Upper lobe of left lung (tissue), 6 donors: ENCODE measurements around the gene ACACA. TPM values are rescaled to one million over a fixed set of nuclear protein-coding genes. Genes with fewer than 3 reads are reported as not detected.
A peak's percentile ranks its signal among the peaks of the same experiment; 100 is the strongest.

Experiments
- ATAC-seq, 2 donors: fragments of 200-7000 bp; cut with Tn5 transposase; one replicate each; pipeline ENCODE4 v1.9.1; 2022; ENCODE audit warnings: mild to moderate bottlenecking in 2 of 2, moderate library complexity in 2 of 2; ENCODE audit not compliant: low FRiP score in 2 of 2
- DNase-seq, 2 donors: peaks; one replicate each; pipeline ENCODE4 v3.0.0-alpha.2; 2019 to 2020
- H3K27ac ChIP-seq, 4 donors: fragments of 200-600 bp; sonication (generic); one replicate each; pipeline ENCODE4 v1.5.1; 2016 to 2019
- H3K27me3 ChIP-seq, 4 donors: fragments of 200-600 bp; sonication (generic); one replicate each; pipeline ENCODE4 v1.5.1; 2017 to 2019
- H3K36me3 ChIP-seq, 4 donors: fragments of 200-600 bp; sonication (generic); one replicate each; pipeline ENCODE4 v1.5.1; 2016 to 2019
- H3K4me1 ChIP-seq, 4 donors: fragments of 200-600 bp; sonication (generic); one replicate each; pipeline ENCODE4 v1.5.1; 2018 to 2019
- H3K4me3 ChIP-seq, 4 donors: fragments of 200-600 bp; sonication (generic); one replicate each; pipeline ENCODE4 v1.5.1; 2017 to 2019; ENCODE audit warnings: mild to moderate bottlenecking in 2 of 4, moderate library complexity in 1 of 4
- H3K9me3 ChIP-seq, 4 donors: fragments of 200-600 bp; sonication (generic); one replicate each; pipeline ENCODE4 v1.5.1; 2018 to 2019
- CTCF ChIP-seq, 6 experiments: fragments of 450-650 bp in 4 of 6; fragments of 200-600 bp in 2 of 6; sonication (generic) in 2 of 6; IDR thresholded peaks; one replicate each; pipeline ENCODE4 v1.5.1; 2016 to 2019; ENCODE audit warnings: antibody characterized with exemption in 6 of 6
- EP300 ChIP-seq, 4 donors: sonication (generic); formaldehyde crosslinking; IDR thresholded peaks; one replicate each; pipeline ENCODE4 v1.5.1; 2017; ENCODE audit warnings: antibody characterized with exemption in 4 of 4, control low read depth in 2 of 4
- POLR2A ChIP-seq, 4 donors: fragments of 450-650 bp; IDR thresholded peaks; one replicate each; pipeline ENCODE4 v1.5.1; 2016 to 2017; ENCODE audit warnings: antibody characterized with exemption in 4 of 4, mild to moderate bottlenecking in 2 of 4
- POLR2AphosphoS5 ChIP-seq, 2 donors: sonication (generic); formaldehyde crosslinking; IDR thresholded peaks; one replicate each; pipeline ENCODE4 v1.5.1; 2017; ENCODE audit warnings: antibody characterized with exemption in 2 of 2
- WGBS, 2 donors: methylation state at CpG; one replicate each; pipeline ENCODE4 v1.1.5; 2017 to 2018; 5-methylcytosine and 5-hydroxymethylcytosine counted together
- total RNA-seq, 6 donors: library from RNA; depleted of rRNA in 4 of 6; stranded (reverse); fragments of >200 nt in 4 of 6; gene quantifications; one replicate each; pipeline versions ENCODE4 v1.1.0 to v1.2.1, GENCODE V29; 2016 to 2021
- donor health status: DM: no; HTN: no; CAD: no; lungs with moderate emphysema.
- donor health status: DM: no; HTN: yes; CAD: no; lungs with severe emphysema.

The ACACA gene
- total RNA-seq, 6 donors from 2014 or later: 55.7 to 129 (median 91.9) TPM

- Histone ChIP-seq H3K27ac (no peak overlapping the region), H3K4me3 (no peak overlapping the region), H3K27me3 (no peaks in the 10 kb centered on the region), H3K9me3 (no peaks in the 10 kb centered on the region), H3K36me3 (peaks cover 15 to 40% (median 37%) of the 10 kb centered on the region in 4 donors), H3K4me1 (no peaks in the 10 kb centered on the region)
- WGBS, 2 donors: 75 to 85% methylated on average over 4 of the region's 4 CpGs
- no peak for ATAC-seq
- no peak for DNase-seq
- TF ChIP-seq POLR2A (IDR thresholded peaks at IDR 0.05): no peak
- no peak for TF ChIP-seq POLR2AphosphoS5 (IDR thresholded peaks at IDR 0.05)
- TF ChIP-seq EP300 (IDR thresholded peaks at IDR 0.05): no peak
- no peak for TF ChIP-seq CTCF (IDR thresholded peaks at IDR 0.05)
These were observed 306.4 kb downstream of the ACACA start for GRCh38 chr17:37100231-37100630.

- peak in 1 of 2 donors; percentile 10 for DNase-seq
- Histone ChIP-seq H3K27ac (no peak overlapping the region), H3K36me3 (peaks cover 15 to 50% (median 45%) of the 10 kb centered on the region in 4 donors), H3K9me3 (no peaks in the 10 kb centered on the region), H3K4me1 (no peaks in the 10 kb centered on the region), H3K4me3 (no peak overlapping the region), H3K27me3 (no peaks in the 10 kb centered on the region)
- TF ChIP-seq EP300 (IDR thresholded peaks at IDR 0.05) (no peak), CTCF (IDR thresholded peaks at IDR 0.05) (no peak), POLR2A (IDR thresholded peaks at IDR 0.05) (no peak), POLR2AphosphoS5 (IDR thresholded peaks at IDR 0.05) (no peak)
- 86 to 96% methylated on average over 9 of the region's 9 CpGs for WGBS, 2 donors
- no peak for ATAC-seq
These were observed 307.5 kb downstream of the ACACA start for GRCh38 chr17:37098910-37099664.

- DNase-seq (no peak), ATAC-seq (peak in 1 of 2 donors; percentile 19)
- TF ChIP-seq POLR2AphosphoS5 (IDR thresholded peaks at IDR 0.05) (no peak), CTCF (IDR thresholded peaks at IDR 0.05) (no peak), POLR2A (IDR thresholded peaks at IDR 0.05) (no peak), EP300 (IDR thresholded peaks at IDR 0.05) (no peak)
- Histone ChIP-seq H3K27me3 (no peaks in the 10 kb centered on the region), H3K4me1 (no peaks in the 10 kb centered on the region), H3K36me3 (peaks cover 15 to 56% (median 40%) of the 10 kb centered on the region in 4 donors), H3K9me3 (no peaks in the 10 kb centered on the region), H3K4me3 (no peak overlapping the region), H3K27ac (no peak overlapping the region)
- 85 to 89% methylated on average over 5 of the region's 5 CpGs for WGBS, 2 donors
These were observed 308.5 kb downstream of the ACACA start for GRCh38 chr17:37098152-37098551.

GRCh38 chr17:37097154-37097553 is 309.5 kb downstream of the ACACA start:
- no peak for DNase-seq

More at GRCh38 chr17:37097154-37097553, 309.5 kb downstream of the ACACA start:
- Histone ChIP-seq H3K4me3 (no peak overlapping the region), H3K36me3 (peaks cover 15 to 55% (median 38%) of the 10 kb centered on the region in 4 donors), H3K27me3 (no peaks in the 10 kb centered on the region), H3K27ac (no peak overlapping the region), H3K4me1 (no peaks in the 10 kb centered on the region), H3K9me3 (no peaks in the 10 kb centered on the region)
- TF ChIP-seq POLR2AphosphoS5 (IDR thresholded peaks at IDR 0.05): no peak
- no peak for TF ChIP-seq EP300 (IDR thresholded peaks at IDR 0.05)
- TF ChIP-seq POLR2A (IDR thresholded peaks at IDR 0.05): no peak
- no peak for TF ChIP-seq CTCF (IDR thresholded peaks at IDR 0.05)
- WGBS, 2 donors: 83 to 86% methylated on average over 2 of the region's 2 CpGs
- no peak for ATAC-seq
